Right kidney (tissue), 1 donor: ENCODE data around the gene RPL28.

Experiments
- DNase-seq: peaks from one replicate; pipeline ENCODE4 v3.0.0-alpha.2; 2016

RPL28 gene

DNA sequence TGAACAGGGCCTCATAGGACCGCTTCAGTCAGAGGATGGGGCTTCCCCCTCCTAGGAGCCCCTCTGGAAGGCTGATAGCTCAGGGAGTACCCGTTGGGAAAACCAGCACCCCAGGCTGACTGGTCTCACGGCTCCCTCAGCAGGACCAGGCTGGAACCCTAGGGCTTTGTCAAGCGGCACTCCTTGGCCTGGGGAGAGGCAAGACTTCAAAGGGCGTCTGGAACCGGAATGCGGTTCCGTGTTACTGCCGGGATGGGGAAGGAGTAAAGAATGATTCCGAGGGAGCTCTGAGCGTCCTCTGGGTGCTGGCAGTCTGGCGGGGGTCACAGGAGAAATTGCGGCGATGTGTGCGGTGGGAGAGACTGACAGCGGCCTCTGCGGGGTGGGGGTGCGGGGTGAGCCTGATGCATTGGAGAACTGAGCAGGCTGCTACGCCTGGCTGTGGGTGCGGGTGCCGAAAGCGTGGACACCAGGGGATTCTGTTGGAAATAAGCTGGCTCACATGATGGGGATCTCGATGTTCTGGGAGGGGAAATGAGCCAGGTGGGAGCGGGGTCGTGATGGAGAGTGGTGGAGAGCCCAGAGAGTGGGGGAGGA, 33.1 kb upstream of the RPL28 start:
- DNase-seq, result no peak

GRCh38 chr19:55353356-55353802, 32.4 kb upstream of the RPL28 start:
- no peak for DNase-seq

- DNase-seq, result peak; percentile 79
Observed at GRCh38 chr19:55353803-55354697, 31.7 kb upstream of the RPL28 start.

DNA sequence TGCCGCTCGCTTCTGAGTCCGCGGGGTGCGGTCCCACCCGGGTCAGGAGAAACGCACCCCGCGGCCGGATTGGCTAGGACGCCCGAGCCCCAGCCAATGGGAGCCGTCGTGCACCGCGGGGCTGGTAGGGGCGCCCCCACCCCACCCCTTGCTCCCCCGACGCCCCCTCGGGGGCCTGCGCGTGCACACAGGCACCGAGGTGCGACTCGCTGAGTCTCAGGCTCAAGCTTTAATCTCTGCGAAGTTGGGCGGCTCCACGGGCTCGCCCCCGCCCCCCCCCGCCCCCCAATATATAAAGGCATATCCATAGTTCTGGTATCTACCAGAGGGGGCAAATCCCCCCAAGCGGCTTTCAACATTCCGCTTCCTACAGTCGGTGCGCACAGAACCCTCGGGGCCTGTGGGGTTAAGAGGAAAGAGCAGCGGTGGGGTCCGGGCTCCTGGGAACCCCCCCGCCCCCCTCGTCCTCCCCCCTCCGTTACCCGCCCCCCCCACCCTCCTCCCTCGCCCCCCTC, 31.0 kb upstream of the RPL28 start, which contains the start of gene COX6B2:
COX6B2 (minus strand) TSS at position 22 of the 515 bp plus-strand sequence. CDS start 198 bp downstream, outside the sequence.
- DNase-seq, result no peak

GRCh38 chr19:55355213-55355821, 30.4 kb upstream of the RPL28 start:
- DNase-seq, result no peak

DNA sequence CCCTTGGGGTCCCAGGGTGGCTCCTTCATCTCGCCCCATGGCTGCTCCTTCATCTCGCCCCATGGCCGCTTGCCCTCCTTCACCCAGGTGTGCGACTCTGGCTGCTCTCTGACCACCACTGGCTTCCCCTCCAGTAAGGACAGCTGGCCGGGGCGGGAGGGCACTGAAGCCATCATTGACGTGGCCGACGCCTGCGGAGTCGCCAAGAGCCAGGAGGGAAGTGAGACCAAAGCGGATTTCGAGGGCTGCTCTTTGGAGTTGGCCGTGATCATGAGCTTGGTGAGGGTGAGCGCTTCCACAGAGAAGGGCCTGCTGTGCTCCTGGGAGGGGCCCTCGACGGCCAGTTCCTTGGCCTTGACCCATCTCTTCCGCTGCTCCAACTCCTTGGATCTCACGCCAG, 27.2 kb upstream of the RPL28 start:
- no peak for DNase-seq

GRCh38 chr19:55358943-55359908, 26.5 kb upstream of the RPL28 start:
- no peak for DNase-seq

DNA sequence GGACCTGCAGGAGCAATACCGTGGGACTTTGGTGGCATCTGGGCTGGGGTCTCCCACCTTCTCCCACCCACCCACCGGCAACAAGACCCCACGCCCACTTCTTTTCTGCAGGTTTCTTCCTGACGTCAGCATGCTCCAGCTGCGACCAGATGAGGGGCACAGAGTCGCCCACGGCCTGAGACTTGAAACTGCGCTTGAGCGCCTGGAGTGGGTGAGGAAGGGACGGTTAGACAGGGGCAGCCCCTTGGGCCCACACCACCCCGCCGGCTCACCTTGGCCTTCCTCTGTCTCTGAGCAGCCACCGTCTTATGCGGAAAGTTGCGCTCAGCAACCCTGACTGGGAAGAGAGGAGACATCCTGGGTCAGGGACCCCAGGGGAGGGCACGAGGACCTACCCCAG, 24.8 kb upstream of the RPL28 start:
- DNase-seq, result no peak

DNA sequence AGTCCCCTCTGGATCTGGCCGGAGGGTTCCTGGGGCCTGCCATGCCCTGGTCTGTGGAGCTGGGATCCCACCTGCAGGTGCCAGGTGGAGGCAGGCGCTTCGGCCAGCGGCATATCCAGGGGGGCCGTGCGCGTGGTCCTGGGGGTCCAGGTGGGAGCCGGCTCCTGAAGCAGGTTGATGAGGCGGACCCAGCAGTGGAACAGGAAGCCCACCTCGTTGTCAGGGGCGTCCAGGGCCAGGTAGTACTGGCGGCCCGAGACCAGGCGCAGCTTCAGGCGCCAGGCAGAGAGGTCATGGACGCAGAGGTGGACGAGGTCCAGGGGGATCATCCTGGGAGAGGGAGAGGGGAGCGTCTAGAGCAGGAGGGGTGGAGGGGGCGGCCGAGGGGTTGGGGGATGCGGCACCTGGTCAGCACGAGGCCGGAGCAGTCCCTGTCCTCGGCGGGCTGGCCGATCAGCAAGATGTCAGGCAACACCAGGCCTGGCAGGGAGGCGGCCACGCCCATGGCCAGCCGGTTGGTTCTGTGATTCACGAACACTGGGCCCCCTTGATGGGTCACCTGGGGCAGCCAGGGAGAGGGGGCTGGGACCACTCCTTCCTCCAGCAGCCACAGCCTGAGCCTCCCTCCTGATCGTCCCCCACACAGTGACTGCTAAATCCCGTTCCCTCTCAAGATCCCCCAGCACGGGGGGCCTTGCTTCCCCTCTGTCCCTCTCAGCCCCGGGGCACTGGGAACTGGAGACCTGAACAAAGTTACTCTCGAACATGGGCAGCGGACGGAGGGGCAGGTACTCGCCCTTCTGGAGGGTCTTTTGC, 23.4 kb upstream of the RPL28 start:
- DNase-seq, result peak; percentile 42

DNA sequence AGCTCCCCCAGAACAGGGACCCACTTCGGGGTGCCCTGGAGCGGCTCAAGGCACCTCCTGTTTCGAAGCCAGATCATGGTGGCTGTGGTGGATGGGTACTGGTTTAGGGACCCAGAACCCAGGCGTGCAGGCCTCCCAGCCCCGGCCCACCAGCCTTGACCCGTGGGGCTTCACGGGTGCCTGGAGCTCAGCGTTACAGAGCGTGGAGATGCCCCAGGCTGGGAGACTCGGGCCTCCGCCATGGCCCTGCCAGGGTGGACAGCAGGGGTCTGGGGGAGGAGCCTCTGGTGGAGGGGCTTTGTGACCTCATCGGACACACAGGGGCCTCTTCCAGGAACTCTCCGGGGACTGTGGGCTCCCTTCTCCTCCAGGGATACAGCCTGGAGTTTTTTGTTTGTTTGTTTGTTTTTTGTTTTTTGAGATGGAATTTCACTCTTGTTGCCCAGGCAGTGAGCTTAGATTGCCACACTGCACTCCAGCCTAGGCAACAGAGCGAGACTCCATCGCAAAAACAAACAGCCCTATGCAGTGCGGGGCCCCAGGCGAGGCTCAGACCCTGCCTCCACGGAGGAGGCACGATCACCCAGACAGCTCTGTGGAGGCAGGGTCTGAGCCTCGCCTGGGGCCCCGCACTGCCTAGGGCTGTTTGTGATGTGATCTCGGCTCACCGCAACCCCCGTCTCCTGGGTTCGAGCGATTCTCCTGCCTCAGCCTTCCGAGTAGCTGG, 22.6 kb upstream of the RPL28 start, which contains the start of gene GARIN5B:
GARIN5B (minus strand) TSS at position 271 of the 727 bp plus-strand sequence; CDS start at position 77, 194 bp downstream.
- DNase-seq, result no peak

- no peak for DNase-seq
Observed at GRCh38 chr19:55365245-55365644, 20.5 kb upstream of the RPL28 start.

DNA sequence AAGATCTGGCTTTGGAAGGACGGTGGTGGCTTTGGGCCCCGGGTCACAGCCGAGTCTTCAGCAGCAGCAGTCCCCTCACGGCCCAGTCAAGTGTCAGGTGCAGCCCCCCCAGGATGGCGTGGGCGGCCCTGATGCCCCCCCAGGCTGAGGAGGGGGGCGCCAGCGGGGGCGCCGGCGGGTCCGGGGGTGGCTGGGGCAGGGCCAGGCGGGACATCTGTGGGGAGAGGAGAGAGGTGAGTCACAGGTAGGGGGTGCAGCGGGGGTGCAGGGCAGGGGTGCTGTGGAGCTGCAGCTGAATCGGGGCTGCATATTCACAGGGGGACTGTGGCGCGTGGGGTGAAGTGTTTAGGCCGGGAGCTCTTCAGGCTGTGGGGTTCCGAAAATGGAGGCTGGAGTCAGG, 19.8 kb upstream of the RPL28 start:
- DNase-seq, result no peak

DNA sequence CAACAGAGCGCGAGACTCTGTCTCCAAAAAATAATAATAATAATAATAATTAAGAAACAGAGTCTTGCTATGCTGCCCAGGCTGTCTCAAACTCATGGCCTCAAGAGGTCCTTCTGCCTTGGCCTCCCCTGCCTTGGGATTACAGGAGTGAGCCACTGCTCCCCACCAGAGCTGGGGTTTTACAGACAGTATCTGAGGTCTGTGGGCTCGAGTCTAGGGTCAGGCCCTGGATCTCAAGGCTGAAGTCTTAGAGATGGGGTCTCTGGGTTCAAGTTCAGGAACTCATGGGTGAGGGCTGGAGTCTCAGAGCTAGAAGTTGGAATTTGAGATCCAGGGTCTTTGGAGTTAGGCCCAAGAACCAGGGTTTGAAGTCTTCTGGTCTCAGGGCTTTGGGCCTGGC, 18.9 kb upstream of the RPL28 start:
- no peak for DNase-seq

DNA sequence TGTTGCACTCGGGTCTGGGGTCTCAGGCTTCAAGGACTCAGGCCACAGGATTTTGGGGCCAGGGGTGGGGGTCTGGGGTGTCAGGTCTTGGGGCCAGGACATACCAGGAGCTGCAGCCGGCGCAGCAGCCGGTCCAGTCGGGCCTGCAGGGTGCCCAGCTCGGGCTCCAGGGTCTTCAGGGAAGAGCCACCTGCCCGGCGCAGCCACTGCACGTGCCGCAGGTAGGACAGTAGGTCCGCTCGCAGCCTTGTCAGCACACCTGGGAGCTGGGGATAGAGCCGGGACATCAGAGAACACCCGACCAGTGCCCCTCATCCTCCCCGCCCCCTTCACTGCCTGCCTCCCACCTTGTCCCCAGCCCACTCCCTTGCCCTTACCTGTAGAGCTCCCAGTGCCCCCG, 17.6 kb upstream of the RPL28 start:
- DNase-seq, result no peak

DNA sequence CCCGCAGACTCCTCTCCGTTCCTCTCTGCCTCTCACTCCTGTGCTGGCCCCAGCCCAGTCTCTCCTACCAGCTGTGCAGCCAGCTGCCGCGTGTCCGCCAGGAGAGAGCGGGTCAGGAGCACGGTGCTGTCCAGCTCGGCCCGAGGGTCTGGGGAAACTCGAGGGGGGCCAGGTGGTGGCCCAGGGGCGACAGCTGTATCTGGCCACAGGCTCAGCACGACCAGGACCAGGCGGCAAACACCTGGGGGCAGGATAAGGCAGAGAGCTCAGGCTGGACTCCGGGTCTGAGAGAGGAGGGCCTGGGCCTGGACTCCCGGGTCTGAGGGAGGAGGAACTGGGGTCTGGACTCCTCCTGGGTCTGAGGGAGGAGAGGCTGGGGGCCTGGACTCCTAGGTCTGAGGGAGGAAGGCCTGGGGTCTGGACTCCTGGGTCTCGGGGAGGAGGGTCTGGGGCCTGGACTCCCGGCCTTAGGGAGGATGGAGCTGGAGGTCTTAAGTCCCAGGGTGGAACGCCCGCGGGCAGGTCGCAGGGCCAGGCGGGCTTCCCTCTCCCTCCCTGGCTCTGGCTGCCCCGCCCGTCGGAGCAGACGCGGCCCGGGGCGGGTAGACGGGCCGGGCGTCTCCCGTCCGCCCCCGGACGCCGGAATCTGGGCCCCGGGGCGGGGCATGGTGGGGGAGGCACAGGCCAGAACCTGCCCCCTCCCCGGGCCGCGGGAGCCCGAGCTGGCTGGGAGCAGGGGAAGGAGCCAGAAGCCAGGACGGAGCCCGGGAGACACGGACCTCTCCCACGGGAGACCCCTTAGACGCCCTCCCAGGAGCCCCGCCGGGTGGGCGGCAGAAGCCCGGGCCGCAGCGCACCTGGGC, 16.8 kb upstream of the RPL28 start:
- peak; percentile 70 for DNase-seq

- peak; percentile 68 for DNase-seq
Observed at GRCh38 chr19:55369653-55370304, 16.0 kb upstream of the RPL28 start.

DNA sequence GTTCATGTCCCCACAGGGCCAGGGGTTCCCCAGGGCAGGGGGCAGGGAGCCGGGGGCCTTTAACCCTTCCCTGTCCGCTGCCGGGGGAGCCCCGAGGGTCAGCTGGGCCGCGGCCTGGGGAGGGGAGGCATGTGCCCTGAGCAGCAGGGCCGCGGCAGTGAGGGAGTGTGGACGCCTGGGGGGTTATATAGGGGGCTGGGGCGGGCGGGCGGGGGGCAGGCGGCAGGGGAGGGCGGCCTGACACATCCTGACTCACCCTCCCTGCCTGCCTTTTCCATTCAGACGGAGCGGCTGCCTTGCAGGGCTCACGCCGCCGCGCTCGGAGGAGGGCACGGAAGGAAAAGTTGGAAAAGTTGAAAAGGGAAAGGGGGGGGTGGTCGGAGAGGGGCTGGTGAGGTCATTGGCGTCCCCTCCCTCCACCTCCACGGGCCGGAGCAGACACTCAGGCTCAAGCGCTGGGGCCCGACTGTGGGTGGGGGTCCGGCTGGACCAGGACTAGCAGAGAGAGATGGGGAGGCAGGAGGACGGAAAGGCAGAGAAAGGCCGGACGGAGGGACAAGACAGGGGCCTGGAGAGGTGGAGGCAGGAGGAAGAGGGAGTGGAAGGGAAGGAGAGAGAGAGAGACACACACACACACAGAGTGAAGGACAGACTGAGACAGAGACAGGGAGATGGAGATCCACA, 15.3 kb upstream of the RPL28 start, which contains the start of gene IL11:
IL11 (minus strand) TSS at position 159 of the 684 bp plus-strand sequence; CDS start at position 6, 153 bp downstream.
- no peak for DNase-seq
